Activated CD4-positive, alpha-beta T cell treated with anti-CD3 and anti-CD28 coated beads, Interleukin-2, Interleukin-4, amounts not matched to agents 100 ng/mL and 50 ng/mL, durations not matched to agents 16 hours and 8 hours (primary cell): ENCODE measurements around the gene RPL13.
A peak's percentile ranks its signal among the peaks of the same experiment; 100 is the strongest.
"Not testable (repeated sequence)": the region's sequence is repeated elsewhere in the genome, so short reads cannot be mapped to it uniquely, and the experiment has no call there.

ENCODE experiments used
- DNase-seq: peaks from one replicate; pipeline ENCODE4 v3.0.0-alpha.2; 2020; ENCODE audit warnings: low spot score

RPL13 gene

DNA sequence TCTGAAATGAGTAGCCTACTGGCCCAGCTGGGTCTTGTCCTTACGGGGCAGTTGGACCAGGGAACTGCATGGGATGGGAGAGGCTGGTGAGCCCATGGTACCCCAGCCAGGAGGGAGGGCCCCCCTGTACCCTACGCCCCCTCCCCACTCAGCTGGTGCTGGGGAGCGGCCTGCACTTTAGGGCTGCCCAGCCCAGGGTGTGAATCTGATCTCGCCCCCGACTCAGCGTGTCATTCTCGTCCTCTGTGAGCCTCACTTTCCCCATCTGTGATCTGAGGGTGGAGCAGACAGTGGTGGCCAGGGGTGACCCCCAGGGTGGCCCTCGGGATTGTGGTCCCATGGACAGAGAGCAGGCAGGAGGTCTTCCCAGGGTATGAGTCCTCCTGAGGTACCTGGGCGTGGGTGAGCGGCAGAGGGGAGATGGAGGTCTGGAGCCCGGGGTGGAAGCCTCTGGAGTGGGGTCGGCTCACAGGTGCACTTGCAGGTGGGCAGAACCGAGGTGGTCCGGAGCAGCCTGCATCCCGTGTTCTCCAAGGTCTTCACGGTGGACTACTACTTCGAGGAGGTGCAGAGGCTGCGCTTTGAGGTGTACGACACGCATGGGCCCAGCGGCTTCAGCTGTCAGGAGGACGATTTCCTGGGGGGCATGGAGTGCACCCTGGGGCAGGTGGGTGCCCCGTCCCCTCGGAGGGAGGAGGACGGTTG, 16.7 kb downstream of the RPL13 start:
- no peak for DNase-seq

GRCh38 chr16:89579351-89579750, 18.9 kb downstream of the RPL13 start:
- no peak for DNase-seq

DNA sequence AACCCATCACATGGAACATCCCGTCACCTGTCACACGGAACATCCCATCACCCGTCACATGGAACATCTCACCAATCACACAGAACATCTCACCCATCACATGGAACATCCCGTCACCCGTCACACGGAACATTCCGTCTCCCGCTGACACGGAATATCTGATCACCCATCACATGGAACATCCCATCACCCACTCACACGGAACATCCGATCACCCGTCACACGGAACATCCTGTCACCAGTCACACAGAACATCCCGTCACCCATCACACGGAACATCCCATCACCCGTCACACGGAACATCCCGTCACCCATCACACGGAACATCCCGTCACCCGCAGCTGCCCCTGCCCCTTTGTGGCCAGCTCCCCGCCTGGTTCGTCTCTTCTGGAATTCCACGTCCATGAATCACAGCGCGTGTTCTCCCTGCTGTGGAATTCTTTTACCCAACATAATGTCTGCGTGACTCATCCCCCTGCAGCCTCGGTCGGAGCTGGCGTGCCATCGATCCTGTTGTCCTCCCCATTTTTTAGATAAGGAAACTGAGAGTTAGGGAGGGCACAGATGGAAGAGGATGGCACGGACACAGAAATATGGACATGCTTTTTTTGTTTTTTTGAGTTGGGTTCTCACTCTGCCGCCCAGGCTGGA, 20.7 kb downstream of the RPL13 start:
- no peak for DNase-seq

GRCh38 chr16:89581861-89582563, 21.5 kb downstream of the RPL13 start:
- no peak for DNase-seq

DNA sequence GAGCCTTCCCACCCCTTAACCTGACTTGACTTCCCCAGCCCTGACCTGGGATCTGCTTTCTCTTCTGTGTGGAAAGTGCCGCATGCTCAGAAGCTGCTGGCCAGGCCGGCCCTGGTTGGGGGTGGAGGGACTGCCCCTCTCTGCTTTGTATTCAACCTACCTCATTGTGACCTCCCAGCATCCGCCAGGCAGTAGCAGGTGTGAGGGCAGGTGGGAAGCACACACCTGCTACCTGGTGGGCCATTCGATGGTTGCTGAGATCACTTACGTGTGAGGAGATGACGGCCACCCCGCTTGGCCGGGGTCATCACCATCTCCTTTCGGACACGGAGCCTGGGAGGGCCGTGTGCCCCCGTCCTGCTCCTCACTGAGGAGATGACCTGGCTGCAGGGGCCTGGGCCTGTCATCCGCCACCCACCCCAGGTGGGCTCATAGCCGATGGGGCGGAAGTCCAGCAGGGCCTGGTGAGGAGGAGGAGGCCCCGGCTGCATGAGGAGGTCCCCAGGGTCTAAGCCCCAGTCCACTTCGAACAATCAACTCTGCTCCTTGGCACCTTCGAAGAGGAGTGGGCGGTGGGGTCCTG, 22.2 kb downstream of the RPL13 start:
- no peak for DNase-seq

DNA sequence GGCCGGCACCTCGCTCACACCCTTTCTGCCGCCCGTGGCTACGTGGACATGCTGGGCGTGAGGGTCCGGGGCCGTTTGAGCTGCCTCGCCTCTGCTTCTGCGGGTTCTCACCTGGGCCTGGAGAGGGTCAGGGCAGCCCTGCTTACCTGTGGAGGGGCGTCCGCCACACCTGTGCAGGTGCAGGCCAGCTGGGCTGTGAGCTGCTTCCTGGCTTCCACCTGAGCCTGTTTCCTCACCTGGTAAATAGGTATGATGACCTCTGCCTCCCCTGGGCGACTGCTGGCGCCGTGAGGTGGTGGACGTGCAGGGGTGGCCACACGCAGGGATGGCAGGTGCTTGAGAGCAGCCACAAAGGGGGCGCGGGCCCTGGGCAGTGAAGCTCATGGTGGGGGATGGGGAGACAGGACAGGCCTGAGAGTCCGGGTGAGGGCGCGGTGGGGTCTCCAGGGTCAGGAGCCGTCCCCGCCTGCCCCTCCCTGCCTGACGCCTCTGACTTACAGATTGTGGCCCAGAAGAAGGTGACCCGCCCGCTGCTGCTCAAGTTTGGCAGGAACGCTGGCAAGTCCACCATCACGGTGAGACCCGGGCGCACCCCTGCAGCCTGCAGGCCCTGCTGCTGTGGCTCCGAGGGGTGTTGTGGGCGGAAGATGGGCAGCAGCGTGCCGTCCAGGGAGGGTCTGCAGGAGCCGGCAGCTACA, 22.9 kb downstream of the RPL13 start:
- DNase-seq, result no peak

GRCh38 chr16:89583895-89584644, 23.6 kb downstream of the RPL13 start:
- no peak for DNase-seq

- DNase-seq, result no peak
These were observed 24.5 kb downstream of the RPL13 start for GRCh38 chr16:89584768-89585549.

GRCh38 chr16:89586218-89586617, 25.7 kb downstream of the RPL13 start:
- DNase-seq, result no peak

- DNase-seq, result no peak
These were observed 26.4 kb downstream of the RPL13 start for GRCh38 chr16:89586853-89587252.

- not testable (repeated sequence) for DNase-seq
These were observed 27.2 kb downstream of the RPL13 start for GRCh38 chr16:89587676-89588075.

GRCh38 chr16:89588413-89589109, 28.1 kb downstream of the RPL13 start:
- DNase-seq, result no peak

- no peak for DNase-seq
These were observed 28.9 kb downstream of the RPL13 start for GRCh38 chr16:89589241-89589926.

GRCh38 chr16:89593841-89594240, 33.4 kb downstream of the RPL13 start:
- peak; percentile 25 for DNase-seq

DNA sequence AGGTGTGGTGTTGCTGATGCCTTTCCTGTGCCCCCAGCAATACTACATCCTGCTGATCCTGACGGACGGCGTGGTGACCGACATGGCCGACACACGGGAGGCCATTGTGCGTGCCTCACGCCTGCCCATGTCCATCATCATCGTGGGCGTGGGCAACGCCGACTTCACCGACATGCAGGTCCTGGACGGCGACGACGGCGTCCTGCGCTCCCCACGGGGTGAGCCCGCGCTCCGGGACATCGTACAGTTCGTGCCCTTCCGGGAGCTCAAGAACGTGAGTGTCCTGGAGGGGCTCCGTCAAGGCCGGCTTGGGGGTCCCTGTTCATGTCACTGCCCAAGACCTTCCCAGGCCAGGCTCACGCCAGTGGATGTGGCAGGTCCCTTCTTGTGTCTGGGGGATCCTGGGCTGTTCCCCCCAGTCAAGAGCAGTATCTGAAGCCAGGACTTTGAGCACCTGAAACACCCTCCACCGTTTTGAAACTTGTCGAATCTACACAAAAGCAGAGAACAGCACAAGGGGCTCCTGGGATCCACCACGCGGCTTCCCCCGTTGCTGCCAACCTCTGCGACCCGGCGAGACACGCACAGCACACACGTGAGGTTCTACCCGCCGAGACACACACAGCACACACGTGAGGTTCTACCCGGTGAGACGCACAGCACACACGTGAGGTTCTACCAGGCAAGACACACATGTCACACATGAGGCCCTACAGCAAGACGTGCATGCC, 35.0 kb downstream of the RPL13 start:
- DNase-seq, result no peak

GRCh38 chr16:89596061-89596689, 35.7 kb downstream of the RPL13 start:
- no peak for DNase-seq

GRCh38 chr16:89596957-89597649, 36.6 kb downstream of the RPL13 start:
- DNase-seq, result no peak

- no peak for DNase-seq
These were observed 37.7 kb downstream of the RPL13 start for GRCh38 chr16:89598199-89598598.
